Osteoblast (primary cell): ENCODE measurements around the gene BRD3OS. TPM values are rescaled to one million over a fixed set of nuclear protein-coding genes. Genes with fewer than 3 reads are reported as not detected.

Source experiments
- DNase-seq: peaks from one replicate; pipeline ENCODE4 v3.0.0; 2011; ENCODE audit warnings: low spot score, mixed read lengths; ENCODE audit not compliant: insufficient read length; ENCODE audit errors: missing footprints
- H2AFZ ChIP-seq: 2 replicates; pipeline ENCODE4 v1.6.0; 2011; ENCODE audit warnings: mild to moderate bottlenecking, low read length
- H3K27ac ChIP-seq: 2 replicates; pipeline ENCODE4 v1.5.1; 2011; ENCODE audit warnings: mild to moderate bottlenecking, low read depth, low read length, moderate library complexity
- H3K27me3 ChIP-seq: 2 replicates; pipeline ENCODE4 v1.6.0; 2012; ENCODE audit warnings: mild to moderate bottlenecking, control low read depth, inconsistent platforms, low read length, moderate library complexity; ENCODE audit not compliant: insufficient read depth
- H3K36me3 ChIP-seq: 2 replicates; pipeline ENCODE4 v1.5.1; 2011; ENCODE audit warnings: mild to moderate bottlenecking, low read length, control low read depth, moderate library complexity; ENCODE audit not compliant: insufficient read depth
- H3K4me1 ChIP-seq: 2 replicates; pipeline ENCODE4 v1.5.1; 2011; ENCODE audit warnings: mild to moderate bottlenecking, low read length, control low read depth, moderate library complexity; ENCODE audit not compliant: insufficient read depth
- H3K4me2 ChIP-seq: 2 replicates; pipeline ENCODE4 v1.6.0; 2011; ENCODE audit warnings: mild to moderate bottlenecking, low read length; ENCODE audit not compliant: insufficient read depth
- H3K4me3 ChIP-seq: fragments of 200-600 bp; sonication (generic); 3 replicates; pipeline ENCODE4 v1.5.1; 2012; ENCODE audit warnings: mild to moderate bottlenecking, low read length, inconsistent platforms; ENCODE audit not compliant: insufficient read depth
- H3K79me2 ChIP-seq: 2 replicates; pipeline ENCODE4 v1.6.0; 2012; ENCODE audit warnings: mild to moderate bottlenecking, low read length, control low read depth, inconsistent platforms; ENCODE audit not compliant: insufficient read depth
- H3K9me3 ChIP-seq: 2 replicates; pipeline ENCODE4 v1.5.1; 2011; ENCODE audit warnings: low read depth, low read length, control low read depth
- H4K20me1 ChIP-seq: 2 replicates; pipeline ENCODE4 v1.6.0; 2012; ENCODE audit warnings: mild to moderate bottlenecking, low read length, control low read depth; ENCODE audit not compliant: insufficient read depth
- total RNA-seq: library from RNA; depleted of rRNA; stranded (reverse); fragments of >200 nt; gene quantifications from 2 replicates; pipeline ENCODE4 v1.2.3, GENCODE V29; 2012
- TF ChIP-seq, protein P1 (sequence below): IDR thresholded peaks from 2 replicates; pipeline ENCODE4 v1.5.1; 2011; ENCODE audit warnings: mild to moderate bottlenecking, low read depth, low read length, moderate library complexity; ENCODE audit errors: extremely low read depth

Gene BRD3OS
- total RNA-seq, 1 donor: 26.1 TPM

DNA sequence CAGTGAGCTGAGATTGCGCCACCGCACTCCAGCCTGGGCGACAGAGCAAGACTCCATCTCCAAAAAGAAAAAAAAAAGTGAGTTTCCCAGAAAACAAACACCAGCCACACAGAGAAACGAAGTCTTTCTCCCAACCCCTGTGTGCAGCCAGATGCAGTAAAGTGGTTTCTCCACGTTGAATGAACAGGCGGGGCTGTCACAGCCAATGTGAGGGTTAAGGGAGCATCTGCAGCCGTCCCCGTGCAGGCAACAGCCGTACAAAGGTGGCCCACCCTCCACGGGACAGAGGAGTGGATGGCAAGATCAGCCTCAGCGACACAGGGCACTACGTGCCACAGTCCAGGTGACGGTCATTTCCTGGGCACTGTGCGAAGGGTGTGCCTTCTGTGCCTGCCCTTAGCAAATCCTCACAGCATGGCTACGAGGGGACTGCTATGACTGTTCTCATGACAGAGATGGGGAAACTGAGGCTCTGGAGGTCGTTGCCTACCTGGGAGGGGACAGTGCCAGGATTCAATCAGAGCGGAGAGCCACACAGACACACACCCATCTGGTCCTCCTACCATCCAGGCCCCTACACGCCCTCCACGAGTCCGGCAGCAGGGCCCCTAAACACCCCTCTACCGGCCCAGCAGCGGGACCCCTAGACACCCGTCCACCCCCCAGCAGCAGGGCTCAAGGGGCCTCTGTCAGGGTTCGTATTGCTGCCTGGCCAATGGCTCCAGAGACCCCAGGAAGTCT lies 35.5 kb upstream of the BRD3OS start:
- no peaks in the 10 kb centered on the region for H3K36me3 ChIP-seq
- no peaks in the 10 kb centered on the region for H3K27me3 ChIP-seq
- H3K9me3 ChIP-seq: no peaks in the 10 kb centered on the region
- H3K4me3 ChIP-seq: peak overlapping the region; percentile 85
- DNase-seq: peak; percentile 52
- peak overlapping the region; percentile 80 for H3K4me2 ChIP-seq
- H3K4me1 ChIP-seq: peaks cover 22% of the 10 kb centered on the region
- H2AFZ ChIP-seq: no peak overlapping the region
- TF ChIP-seq, protein P1, sequence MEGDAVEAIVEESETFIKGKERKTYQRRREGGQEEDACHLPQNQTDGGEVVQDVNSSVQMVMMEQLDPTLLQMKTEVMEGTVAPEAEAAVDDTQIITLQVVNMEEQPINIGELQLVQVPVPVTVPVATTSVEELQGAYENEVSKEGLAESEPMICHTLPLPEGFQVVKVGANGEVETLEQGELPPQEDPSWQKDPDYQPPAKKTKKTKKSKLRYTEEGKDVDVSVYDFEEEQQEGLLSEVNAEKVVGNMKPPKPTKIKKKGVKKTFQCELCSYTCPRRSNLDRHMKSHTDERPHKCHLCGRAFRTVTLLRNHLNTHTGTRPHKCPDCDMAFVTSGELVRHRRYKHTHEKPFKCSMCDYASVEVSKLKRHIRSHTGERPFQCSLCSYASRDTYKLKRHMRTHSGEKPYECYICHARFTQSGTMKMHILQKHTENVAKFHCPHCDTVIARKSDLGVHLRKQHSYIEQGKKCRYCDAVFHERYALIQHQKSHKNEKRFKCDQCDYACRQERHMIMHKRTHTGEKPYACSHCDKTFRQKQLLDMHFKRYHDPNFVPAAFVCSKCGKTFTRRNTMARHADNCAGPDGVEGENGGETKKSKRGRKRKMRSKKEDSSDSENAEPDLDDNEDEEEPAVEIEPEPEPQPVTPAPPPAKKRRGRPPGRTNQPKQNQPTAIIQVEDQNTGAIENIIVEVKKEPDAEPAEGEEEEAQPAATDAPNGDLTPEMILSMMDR: no peak
- H4K20me1 ChIP-seq: peaks cover 55% of the 10 kb centered on the region
- H3K27ac ChIP-seq: no peak overlapping the region
- H3K79me2 ChIP-seq: peaks cover 62% of the 10 kb centered on the region

DNA sequence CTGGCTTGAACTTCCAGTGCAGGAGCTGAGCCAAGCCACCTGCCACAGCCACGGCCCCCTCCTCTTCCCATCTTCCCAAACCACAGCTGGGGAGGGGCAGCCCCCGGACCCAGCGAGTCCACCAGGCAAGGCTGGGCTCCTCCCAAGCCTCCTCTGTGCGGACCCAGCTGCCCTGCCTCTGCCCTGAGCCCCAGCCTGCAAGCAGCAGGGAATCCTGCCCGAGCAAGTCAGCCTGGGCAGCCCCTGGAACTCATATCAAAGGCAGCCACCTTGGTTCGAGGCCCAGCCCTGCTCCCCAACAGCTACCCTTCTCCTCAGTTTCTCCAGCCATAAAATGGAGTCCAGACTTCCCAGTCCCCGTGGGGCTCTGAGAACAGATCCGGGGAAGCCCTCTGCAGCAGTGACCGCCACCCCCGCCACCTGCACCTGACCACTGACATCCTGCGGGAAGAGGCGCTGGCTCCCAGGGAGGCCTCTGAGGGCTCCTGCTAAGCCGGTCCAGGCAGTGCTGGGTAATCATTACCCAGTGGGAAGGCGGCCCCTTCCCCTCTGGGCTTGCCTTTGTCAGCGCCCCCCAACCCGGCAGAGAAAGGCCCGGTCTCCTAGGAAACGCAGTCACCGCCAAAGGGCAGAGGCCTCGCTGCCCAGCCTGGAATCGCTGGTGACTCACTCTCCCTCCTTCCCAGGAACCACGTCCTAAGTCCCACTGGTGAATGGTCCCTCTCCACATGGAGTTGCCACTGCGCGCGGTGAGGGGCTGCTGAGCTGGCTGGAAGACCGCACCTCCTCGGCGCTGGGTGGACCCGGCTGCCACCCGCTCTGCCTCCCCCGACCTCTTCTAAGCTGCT lies 34.7 kb upstream of the BRD3OS start:
- H3K79me2 ChIP-seq: peaks cover 55% of the 10 kb centered on the region
- peak overlapping the region; percentile 80 for H3K4me2 ChIP-seq
- no peaks in the 10 kb centered on the region for H3K36me3 ChIP-seq
- H3K9me3 ChIP-seq: no peaks in the 10 kb centered on the region
- H3K4me1 ChIP-seq: peaks cover 28% of the 10 kb centered on the region
- DNase-seq: peak; percentile 97
- H3K27ac ChIP-seq: peak overlapping the region; percentile 42
- H2AFZ ChIP-seq: peak overlapping the region; percentile 63
- TF ChIP-seq, protein P1: no peak
- peak overlapping the region; percentile 85 for H3K4me3 ChIP-seq
- H4K20me1 ChIP-seq: peaks cover 57% of the 10 kb centered on the region
- no peaks in the 10 kb centered on the region for H3K27me3 ChIP-seq

DNA sequence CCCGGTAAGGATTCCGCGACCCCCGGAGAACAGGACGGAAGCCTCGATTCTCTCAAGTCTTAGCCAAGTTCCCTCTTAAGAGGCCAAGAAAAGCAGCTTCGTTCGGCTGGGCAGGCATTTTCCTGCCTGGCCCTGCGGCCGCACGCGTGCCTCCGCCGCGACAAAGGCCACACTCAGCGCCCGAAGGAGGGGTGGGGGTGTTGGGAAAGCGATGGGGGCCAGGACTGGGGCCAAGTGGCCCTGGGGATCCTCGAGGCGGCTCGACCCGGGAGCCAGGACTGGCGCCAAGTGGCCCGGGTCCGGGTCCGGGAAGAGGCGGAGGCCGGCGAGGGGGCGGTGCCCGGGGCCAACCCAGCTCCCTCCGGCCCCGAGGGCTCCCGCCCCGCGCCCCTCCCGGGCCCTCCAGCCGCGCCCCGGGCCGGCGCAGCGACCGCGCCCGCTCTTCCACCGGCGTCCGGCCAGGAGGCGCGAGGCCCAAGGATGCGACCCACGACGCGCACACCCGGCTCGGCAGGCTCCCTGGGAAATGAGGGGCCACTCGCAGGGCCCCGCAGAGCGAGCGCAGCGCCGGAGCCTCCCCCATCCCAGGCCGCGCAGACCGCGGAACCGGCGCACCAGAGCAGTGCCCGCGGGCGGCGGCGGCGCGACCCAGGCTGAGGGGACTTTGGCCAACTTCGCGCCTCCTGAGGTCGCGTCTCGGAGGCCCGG lies 33.9 kb upstream of the BRD3OS start:
- peaks cover 28% of the 10 kb centered on the region for H3K4me1 ChIP-seq
- TF ChIP-seq, protein P1: no peak
- peak overlapping the region; percentile 85 for H3K4me3 ChIP-seq
- peak overlapping the region; percentile 80 for H3K4me2 ChIP-seq
- H2AFZ ChIP-seq: peak overlapping the region; percentile 63
- H3K27ac ChIP-seq: peak overlapping the region; percentile 42
- peak; percentile 87 for DNase-seq
- H3K27me3 ChIP-seq: peaks cover 2% of the 10 kb centered on the region
- no peaks in the 10 kb centered on the region for H3K9me3 ChIP-seq
- H3K79me2 ChIP-seq: peaks cover 48% of the 10 kb centered on the region
- no peaks in the 10 kb centered on the region for H3K36me3 ChIP-seq
- H4K20me1 ChIP-seq: peaks cover 49% of the 10 kb centered on the region
